GM19452 (cell line): ENCODE measurements around the gene DHRS7B.
"Not testable (repeated sequence)": the region's sequence is repeated elsewhere in the genome, so short reads cannot be mapped to it uniquely, and the experiment has no call there.

ENCODE experiments used
- ATAC-seq: cut with Tn5 transposase; IDR thresholded peaks from one replicate; pipeline ENCODE4 v1.9.1; 2021; ENCODE audit not compliant: unreplicated experiment

The DHRS7B gene

GRCh38 chr17:21126645-21127508, at the start of gene DHRS7B:
Gene DHRS7B (plus strand): TSS chr17:21126964. CDS start chr17:21126972, 8 bp downstream.
- ATAC-seq: peak; percentile 96

GRCh38 chr17:21077281-21077680, 49.5 kb upstream of the DHRS7B start:
- no peak for ATAC-seq

- ATAC-seq: no peak
Measured at GRCh38 chr17:21078016-21078780, 48.6 kb upstream of the DHRS7B start.

- no peak for ATAC-seq
Measured at GRCh38 chr17:21079196-21079595, 47.6 kb upstream of the DHRS7B start.

- ATAC-seq: no peak
Measured at GRCh38 chr17:21082001-21082436, 44.7 kb upstream of the DHRS7B start.

- ATAC-seq: not testable (repeated sequence)
Measured at GRCh38 chr17:21085280-21085679, 41.5 kb upstream of the DHRS7B start.

GRCh38 chr17:21085707-21086106, 41.1 kb upstream of the DHRS7B start:
- ATAC-seq: no peak

- ATAC-seq: no peak
Measured at GRCh38 chr17:21089145-21089544, 37.6 kb upstream of the DHRS7B start.

GRCh38 chr17:21089933-21090901, 36.5 kb upstream of the DHRS7B start:
- no peak for ATAC-seq

GRCh38 chr17:21090902-21091618, 35.7 kb upstream of the DHRS7B start:
- no peak for ATAC-seq

- ATAC-seq: no peak
Measured at GRCh38 chr17:21094298-21094704, 32.5 kb upstream of the DHRS7B start.

GRCh38 chr17:21095735-21096134, 31.0 kb upstream of the DHRS7B start:
- no peak for ATAC-seq

GRCh38 chr17:21096874-21097273, 29.9 kb upstream of the DHRS7B start:
- ATAC-seq: no peak

GRCh38 chr17:21098934-21099689, 27.7 kb upstream of the DHRS7B start:
- ATAC-seq: peak; percentile 97

- no peak for ATAC-seq
Measured at GRCh38 chr17:21100636-21101035, 26.1 kb upstream of the DHRS7B start.

- ATAC-seq: no peak
Measured at GRCh38 chr17:21104608-21105007, 22.2 kb upstream of the DHRS7B start.

- ATAC-seq: no peak
Measured at GRCh38 chr17:21105064-21105894, 21.5 kb upstream of the DHRS7B start.

GRCh38 chr17:21106316-21106715, 20.4 kb upstream of the DHRS7B start:
- ATAC-seq: no peak
